CD4-positive, alpha-beta T cell treated with Interleukin-17A for 4 hours (primary cell): ENCODE measurements around the gene ANP32B.
"Not testable (repeated sequence)": the region's sequence is repeated elsewhere in the genome, so short reads cannot be mapped to it uniquely, and the experiment has no call there.

Source experiments
- DNase-seq: peaks from one replicate; pipeline ENCODE4 v3.0.0-alpha.2; 2020; ENCODE audit warnings: mixed read lengths

ANP32B gene

DNA sequence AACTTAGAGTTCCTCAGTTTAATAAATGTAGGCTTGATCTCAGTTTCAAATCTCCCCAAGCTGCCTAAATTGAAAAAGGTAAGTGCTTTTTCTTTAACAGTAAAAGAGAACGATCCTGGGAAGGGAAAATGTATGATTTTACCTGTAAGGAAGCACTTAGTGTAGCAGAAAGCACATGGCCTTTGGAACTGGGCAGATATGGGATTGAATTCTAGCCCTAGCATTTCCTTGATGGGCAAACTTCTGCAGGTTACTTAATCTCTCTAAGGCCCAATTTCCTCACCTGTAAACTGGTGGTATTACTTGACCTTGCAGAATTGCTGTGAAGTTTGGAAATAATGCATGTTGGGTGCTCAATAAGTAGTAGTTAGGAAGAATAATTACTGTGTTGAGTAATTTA is 11.6 kb downstream of the ANP32B start:
- DNase-seq, result no peak

DNA sequence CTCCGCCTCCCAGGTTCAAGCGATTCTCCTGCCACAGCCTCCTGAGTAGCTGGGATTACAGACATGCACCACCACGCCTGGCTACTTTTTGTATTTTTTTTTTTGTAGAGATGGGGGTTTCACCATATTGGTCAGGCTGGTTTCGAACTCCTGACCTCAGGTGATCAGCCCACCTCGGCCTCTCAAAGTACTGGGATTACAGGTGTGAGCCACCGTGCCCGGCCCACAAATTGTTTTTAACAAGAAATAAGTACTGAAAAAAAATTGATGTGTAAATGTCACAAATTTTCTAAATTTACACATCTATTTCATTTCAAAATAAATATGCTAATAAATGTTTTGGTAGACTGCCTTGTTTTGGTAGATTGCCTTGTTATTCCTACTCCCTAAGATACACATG is 13.5 kb downstream of the ANP32B start:
- DNase-seq, result not testable (repeated sequence)

DNA sequence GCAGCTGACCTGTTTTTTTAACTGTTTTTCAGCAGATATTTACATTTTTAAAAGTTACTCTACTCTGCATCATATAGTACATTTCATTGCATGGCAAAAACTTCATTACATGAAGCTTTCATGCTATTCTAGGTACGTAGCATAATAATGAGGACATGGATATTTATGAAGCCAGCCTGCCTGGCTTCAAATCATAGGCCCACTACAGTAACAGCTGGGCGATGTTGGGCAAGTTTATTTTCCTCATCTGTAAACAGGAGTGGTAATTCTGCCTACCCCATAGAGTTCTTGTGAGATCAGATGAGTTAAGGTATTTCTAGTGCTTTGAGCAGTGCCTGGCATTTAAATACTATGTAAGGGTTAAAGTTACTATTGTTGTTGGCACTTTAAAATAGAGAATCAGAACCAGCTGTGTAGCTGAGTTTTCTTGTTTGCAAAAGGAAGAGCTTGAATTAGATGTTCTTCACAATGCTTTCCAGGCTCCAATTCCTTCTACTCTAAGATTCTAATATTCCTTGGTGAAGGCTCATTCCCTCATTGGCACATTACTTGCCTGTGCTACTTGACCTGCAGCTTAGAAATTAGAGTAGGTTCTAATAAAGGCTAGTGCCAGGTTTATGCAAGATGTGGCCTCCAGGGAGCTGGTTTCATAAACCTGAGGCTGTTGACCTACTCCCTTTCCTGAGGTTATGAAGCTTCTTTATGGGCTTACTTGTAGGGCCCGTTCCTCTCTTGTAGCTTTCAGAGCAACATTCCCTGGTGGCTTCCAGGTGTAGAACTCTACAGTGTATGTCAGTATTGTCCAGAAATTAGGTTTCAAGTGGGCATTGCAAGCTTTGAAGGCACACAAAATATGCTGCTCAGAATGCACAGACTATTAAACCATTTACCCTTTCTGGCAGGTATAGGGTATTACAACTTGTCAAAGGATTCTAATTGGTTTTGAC is 14.5 kb downstream of the ANP32B start:
- DNase-seq, result no peak

DNA sequence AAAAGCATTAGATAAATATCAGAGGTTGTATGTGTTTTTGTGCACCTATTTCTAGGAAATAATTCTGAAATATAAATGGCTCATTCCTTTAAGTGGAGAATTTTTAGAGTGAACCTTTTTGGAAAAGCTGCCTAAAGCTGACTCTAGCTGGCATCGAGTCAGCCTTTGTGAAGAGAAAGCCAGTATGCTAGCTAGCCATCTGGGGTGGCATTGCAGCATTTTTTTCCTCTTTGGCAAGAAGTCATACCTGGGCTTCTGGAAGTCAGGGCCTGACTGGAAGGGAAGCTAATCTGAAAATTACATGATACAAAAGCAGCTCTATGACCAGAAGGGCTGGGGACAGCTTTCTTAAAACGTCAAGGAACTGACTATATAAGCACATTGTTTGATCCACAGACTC is 19.7 kb downstream of the ANP32B start:
- DNase-seq, result no peak

DNA sequence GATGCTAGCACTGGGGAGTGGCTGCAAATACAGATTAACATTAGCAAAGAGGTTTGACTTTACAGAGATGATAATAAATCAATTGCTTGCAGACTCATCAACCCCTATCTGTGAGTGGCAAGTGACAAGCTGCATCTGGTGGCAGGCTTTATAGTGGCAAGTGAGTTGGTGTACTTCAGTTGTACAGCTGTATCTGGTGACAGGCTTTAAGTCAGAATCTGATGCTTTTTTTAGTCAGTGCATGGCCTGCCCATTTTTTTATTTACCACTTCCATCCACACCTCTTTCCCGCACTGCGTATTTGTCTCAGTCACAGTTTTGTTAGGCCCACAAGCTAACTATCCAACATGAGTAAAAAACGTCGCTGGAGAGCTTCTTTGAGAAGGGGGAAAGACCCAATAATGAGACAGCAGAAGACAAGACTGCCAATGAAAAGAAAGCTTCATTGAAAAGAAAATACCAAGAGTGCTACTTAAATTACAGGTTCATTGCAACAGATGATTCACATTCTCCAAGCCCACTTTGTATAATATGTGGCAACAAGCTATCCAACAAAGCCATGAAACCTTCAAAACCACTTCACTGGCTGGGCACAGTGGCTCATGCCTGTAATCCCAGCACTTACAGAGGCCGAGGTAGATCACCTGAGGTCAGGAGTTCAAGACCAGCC is 23.1 kb downstream of the ANP32B start:
- no peak for DNase-seq

DNA sequence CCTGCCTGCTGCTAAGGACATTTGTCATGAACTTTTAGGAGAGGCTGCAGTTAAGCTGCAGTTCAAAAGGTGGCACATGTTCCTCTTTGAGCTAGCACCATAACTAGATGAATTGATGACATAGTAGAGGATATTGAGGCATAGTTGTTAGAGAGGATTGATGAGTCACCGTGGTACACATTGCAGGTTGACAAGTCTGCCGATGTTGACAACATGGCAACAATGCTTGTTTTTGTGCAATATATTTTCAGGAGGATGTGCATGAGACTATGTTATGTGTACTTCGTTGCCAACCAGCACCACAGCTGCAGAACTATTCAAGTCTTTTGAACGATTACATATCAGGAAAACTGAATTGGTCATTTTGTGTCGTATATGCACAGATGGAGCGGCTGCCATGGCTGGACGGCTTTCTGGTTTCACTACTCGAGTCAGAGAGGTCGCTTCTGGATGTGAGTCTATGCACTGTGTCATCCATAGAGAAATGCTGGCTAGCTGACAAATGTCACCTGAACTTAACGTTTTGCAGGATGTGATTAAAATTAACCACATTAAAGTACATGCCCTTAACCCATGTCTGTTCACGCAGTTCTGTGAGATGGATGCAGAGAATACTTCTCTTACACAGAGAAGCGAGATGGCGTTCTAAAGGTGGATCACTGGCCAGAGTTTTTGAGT is 24.2 kb downstream of the ANP32B start:
- DNase-seq, result no peak

DNA sequence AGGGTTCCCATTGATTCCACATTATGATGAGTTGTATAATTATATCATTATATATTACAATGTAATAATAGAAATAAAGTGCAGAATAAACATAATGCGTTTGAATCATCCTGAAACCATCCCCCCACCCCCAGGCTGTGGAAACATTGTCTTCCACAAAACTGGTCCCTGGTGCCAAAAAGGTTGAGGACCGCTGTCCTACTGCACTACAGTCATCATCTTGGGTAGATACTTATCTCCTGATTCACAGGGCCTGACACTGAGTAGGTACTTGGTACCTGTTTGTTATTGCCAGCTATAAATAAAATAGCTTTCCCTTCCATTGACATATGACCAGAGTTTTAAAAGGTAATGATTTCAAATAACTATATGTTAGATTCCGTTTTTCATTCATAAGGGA is 25.6 kb downstream of the ANP32B start:
- no peak for DNase-seq

DNA sequence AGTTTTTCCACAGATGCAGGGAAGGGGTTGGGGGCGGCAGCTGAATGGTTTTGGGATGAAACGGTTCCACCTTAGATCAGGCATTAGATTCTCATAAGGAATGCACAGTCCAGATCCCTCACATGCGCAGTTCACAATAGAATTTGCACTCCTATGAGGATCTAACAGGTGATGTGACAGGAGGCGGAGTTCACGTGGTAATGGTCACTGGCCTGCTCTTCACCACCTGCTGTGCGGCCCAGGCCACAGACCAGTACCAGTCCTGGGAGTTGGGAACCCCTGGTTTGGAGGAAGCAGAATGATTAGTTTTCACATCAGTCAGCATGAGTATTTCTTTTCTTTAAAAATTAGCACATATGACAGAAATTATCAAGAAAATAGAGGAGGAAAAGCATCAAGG is 26.3 kb downstream of the ANP32B start:
- DNase-seq, result no peak

DNA sequence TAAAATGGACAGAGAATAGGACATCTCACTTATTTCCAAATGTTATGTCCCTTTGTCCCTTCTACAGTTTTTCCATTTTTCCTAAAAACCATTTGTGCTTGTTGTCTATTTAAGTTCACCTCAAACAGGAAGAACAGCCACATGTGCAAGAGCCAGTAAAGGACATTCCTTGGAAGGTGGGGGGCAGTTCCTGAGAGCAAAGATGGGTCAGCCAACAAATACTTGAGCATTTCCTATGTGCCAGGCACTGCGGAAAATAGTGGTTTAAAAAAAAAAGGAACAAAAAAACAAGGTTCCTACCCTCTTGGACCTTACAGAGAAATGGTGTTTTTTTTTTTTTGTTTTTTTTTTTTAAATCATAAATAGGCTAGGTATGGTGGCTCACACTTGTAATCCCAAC is 26.8 kb downstream of the ANP32B start:
- DNase-seq, result no peak

DNA sequence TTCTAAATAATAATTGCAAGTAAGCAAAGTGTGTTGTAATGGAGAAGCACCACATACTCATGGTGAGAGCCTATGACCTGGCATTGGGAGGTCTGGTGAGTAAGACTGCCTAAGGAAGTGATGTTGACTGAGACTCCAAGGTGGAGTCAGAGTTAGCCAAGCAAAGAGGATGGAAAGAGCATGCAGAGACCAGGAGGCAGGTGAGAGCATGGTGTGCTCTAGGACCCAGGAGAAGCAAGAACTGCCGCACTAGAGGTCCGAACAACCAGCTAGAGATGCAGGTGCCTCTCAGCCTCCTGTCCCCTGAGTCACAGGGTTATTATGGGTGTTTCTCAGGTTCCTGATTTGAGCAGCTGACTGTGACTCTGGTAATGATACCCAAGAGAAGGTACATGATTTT is 27.3 kb downstream of the ANP32B start:
- peak; percentile 18 for DNase-seq

DNA sequence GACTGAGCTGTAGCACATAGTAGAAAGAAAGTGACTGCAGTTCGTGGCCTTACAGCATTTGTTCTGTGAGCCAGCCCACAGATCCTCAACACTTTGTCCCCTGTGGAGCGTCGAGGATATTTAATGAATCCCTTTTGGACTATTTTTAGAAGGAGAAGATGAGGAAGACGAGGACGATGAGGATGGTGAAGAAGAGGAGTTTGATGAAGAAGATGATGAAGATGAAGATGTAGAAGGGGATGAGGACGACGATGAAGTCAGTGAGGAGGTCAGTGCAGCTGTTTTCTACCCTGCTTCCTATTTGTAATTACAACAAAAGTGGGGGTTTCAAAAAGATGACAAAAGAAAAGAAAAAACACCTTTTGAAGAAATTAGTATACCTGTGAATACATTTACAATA is 28.0 kb downstream of the ANP32B start:
- DNase-seq, result no peak

DNA sequence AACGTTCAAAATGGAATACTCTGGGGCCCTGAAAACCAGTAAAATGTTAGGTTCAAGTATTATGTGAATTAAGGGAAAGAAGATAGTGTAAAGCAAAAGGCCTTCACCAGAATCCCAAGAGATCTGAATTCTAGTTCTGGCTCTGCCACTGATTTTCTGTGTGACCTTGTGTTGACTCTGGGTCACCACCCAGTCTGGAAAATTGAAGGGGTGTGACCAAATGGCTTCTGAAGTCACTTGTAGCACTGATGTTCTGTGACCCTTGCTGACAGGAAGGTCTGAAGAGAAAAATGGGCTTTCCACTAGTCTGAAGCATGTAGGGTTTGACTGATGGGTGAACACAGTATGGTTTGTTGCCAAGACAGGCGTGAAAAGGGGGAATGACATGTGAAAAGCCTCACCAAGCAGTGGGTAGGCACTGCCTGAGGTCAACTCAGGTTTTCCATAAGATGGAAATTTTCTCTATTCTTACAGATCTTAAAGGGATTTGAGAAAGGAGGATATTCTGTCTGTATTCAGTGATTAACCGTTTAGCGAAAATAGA is 33.1 kb downstream of the ANP32B start:
- no peak for DNase-seq

DNA sequence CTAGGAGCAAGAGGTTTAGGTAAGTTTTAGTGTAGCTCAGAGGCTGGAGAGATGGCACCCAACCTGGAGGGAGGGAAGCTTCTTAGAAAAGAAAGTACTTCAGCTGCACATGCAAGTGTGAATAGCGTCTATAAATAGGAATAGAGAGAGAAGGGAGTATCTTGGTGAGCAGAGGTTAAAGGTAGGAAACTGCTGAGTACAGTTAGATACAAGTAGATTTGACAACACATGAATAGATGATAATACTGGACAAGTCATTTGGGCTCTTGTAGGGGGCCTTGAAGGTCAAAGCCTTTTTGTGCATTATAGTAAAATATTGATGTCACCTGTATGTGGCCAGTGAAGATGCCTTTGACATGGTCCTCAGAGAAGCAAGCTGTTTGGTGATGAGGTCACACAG is 34.2 kb downstream of the ANP32B start:
- no peak for DNase-seq

DNA sequence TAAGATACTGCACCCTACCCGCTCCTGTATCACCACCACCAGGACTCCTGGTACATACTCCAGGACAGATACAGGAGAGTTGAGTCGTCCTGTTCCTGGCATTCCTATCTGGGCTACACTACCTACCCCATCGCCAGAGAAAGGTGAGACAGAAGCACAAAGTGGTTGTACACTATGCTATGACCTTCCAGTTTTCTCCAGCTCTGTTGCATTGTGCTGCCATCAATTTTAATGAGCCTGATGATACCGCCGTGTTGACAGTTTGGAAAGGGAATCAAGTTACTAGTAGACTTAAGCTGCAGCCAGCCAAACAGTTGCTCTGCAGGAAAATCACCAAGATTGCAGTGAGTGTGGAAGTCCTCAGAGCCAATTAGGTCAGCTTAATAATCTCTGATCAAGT is 35.2 kb downstream of the ANP32B start:
- no peak for DNase-seq

DNA sequence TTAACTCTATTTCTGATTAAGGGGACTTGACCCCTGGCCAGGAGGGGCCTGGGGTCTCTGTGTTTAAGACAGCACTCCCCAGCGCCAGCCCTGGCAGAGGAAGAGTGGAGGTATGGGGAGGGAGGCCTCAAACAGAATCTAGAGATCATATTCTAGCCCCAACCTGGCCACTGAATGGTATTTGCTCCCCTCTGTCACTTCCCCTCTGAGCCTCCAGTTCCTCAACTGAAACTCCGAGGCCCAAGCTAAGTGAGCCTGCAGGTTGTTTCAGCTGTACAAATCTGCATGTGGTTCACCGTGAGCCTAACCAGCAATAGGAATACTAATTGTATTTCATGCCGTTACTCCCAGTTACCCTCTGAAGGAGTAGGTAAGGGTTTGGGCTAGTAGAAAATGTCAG is 36.0 kb downstream of the ANP32B start:
- DNase-seq, result no peak

DNA sequence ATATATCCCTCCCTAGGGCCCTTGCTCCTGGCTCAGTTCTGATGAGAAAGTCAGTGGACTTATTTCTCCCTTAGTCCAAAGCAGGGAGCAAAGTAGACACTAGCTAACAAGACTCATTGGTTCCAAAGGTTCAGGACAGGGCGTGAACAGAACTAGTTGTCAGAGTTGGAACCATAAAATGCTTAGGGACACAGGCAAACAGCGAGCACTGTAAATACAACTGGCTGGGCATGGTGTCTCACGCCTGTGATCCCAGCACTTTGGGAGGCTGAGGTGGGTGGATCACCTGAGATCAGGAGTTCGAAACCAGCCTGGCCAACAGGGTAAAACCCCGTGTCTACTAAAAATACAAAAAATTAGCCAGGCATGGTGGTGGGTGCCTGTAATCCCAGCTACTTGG is 36.7 kb downstream of the ANP32B start:
- DNase-seq, result not testable (repeated sequence)

DNA sequence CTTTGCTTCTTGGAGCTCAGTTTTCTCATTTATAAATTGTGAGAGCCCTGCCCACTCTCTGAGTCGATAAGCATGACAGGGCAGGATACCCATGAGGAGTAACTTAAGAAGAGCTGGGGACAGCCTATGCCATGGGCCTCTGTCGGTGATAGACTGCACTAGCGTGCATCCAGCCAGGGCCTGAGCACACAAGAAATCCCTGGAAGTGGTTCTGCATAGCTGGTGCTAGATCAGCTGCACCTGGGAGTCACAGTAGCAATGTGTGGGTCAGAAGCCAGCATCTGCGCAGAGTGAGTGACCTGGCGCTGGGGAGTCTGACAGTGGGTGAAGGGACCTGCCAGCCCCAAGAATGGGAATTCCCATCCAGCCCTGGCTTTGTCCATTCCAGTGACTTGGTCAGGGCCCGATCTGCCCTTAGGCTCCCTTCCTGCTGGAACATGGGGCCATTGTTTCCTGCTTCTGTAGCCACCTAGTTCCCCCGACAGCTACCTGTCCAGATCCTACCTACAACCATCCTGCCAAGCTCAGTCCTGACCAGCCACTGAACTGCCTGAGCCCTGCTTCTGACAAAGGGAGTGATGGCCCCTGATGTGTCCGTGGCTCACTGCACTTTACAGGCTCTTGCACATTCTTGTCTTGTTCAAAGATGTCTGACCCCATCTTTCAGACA is 37.5 kb downstream of the ANP32B start:
- no peak for DNase-seq

DNA sequence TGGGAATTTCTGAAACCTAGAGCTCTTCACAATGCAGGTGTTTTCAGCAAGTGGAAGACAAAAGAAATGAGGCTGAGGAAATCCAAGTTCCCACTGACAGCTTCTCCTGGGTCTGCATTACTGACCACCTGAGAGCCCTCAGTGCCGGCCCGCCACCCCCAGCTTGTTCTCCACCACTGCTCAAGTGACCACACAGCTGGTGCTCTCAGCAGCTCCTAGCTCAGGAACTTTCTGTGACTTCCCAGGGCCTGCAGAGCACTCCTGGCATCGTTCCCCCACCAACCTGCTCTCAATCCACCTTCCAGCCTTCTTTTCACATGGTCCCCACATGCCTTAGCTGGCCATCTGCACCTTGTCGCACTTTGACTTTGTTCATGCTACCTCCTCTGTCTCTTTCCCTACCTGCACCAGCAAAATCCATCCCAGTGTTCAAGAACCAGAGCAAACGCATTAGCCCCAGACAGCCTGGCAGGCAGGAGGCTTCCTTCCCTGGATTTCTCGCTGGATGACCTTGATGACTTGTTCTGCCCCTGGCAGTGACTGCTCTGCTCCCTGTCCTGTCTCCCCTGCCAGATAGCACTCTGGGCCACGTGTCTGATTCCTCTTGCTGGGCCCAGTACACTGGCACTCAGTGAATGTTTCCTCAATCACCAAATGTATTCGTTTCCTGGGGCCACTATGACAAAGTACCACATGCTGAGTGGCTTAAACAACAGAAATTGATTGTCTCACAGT is 38.3 kb downstream of the ANP32B start:
- no peak for DNase-seq

DNA sequence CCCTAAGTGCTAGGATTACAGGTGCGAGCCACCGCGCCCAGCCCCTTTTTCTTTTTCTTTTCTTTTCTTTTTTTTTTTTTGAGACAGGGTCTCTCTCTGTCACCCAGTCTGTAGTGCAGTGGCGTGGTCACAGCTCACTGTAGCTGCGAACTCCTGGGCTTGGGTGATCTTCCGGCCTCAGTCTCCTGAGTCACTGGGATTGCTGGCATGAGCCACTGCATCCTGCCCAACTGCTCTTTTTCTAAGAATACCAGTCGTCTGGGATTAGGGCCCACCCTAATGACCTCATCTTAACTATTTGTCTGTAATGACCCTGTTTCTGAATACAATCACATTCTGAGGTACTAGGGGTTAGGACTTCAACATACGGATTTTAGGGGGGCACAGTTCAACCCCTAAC is 39.3 kb downstream of the ANP32B start:
- no peak for DNase-seq

DNA sequence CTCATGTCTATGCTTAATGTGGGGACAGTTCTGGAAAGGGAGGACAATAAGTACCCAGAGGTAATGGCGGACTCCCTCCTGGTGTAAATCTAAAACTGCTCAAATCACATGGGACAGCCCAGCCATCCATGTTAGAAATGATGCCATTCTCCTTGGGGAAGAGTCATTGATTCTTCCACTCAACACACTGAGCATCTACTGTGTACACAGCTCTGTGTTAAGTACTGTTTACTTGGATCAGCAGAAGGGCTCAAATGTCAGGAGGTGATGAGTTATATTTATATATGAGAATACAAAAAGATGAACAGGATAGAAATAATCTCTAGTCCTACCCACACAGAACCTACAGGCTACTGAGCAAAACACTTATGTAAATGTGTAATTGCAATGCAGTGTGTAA is 41.6 kb downstream of the ANP32B start:
- DNase-seq, result no peak

DNA sequence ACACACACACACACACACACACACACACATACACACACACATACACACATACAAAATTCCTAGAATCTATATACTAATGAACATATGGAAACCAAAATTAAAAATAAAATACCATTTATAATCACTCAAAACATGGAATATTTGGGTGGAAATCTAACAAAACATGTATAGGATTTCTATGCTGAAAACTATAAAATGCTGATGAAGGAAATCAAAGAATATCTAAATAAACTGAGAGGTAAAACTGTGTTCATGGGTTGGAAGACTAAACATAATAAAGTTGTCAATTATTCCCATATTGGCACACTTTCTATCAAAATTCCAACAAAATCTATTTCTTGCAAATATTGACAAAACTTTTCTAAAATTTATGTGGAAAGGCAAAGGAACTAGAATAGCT is 48.0 kb downstream of the ANP32B start:
- DNase-seq, result no peak

DNA sequence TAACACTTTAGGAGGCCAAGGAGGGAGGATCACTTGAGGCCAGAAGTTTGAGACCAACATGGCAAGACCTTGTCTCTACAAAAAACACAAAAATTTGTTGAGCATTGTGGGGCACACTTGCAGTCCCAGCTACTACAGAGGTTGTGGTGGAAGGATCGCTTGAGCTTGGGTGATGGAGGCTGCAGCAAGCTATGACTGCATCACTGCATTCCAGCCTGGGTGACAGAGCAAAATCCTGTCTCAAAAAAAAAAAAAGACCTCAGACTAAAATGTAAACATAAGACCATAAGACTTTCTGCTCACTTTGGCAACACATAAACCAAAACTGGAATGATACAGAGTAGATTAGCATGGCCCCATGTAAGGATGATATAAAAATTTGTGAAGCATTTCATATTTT is 48.8 kb downstream of the ANP32B start:
- no peak for DNase-seq
